NCI-H345 (cell line): ENCODE data around the gene NEK8.
"Not testable (repeated sequence)": the region's sequence is repeated elsewhere in the genome, so short reads cannot be mapped to it uniquely, and the experiment has no call there.

Experiments used
- DNase-seq: peaks from one replicate; lab custom pipeline; 2025; lab: John Stamatoyannopoulos, UW

Gene NEK8

GRCh38 chr17:28725660-28726225 lies 2.8 kb upstream of the NEK8 start:
- DNase-seq: peak; percentile 80

- peak; percentile 80 for DNase-seq
Measured at GRCh38 chr17:28726226-28726626, 2.4 kb upstream of the NEK8 start, which contains the start of gene TLCD1. TLCD1 (minus strand) TSS chr17:28726233; CDS start chr17:28726097, 136 bp downstream.

GRCh38 chr17:28726627-28727491 lies 1.7 kb upstream of the NEK8 start:
- peak; percentile 97 for DNase-seq

GRCh38 chr17:28729950-28730330 lies 1.4 kb downstream of the NEK8 start:
- DNase-seq: no peak

- DNase-seq: no peak
Measured at GRCh38 chr17:28733346-28733745, 4.8 kb downstream of the NEK8 start.

- no peak for DNase-seq
Measured at GRCh38 chr17:28734712-28735241, 6.2 kb downstream of the NEK8 start.

- no peak for DNase-seq
Measured at GRCh38 chr17:28735242-28735722, 6.7 kb downstream of the NEK8 start.

GRCh38 chr17:28735913-28736769 lies 7.6 kb downstream of the NEK8 start:
- not testable (repeated sequence) for DNase-seq

- DNase-seq: no peak
Measured at GRCh38 chr17:28737316-28737715, 8.7 kb downstream of the NEK8 start.

GRCh38 chr17:28737770-28738679 lies 9.4 kb downstream of the NEK8 start:
- DNase-seq: no peak

- no peak for DNase-seq
Measured at GRCh38 chr17:28738680-28739384, 10.2 kb downstream of the NEK8 start.

- no peak for DNase-seq
Measured at GRCh38 chr17:28740406-28741357, 12.1 kb downstream of the NEK8 start.

GRCh38 chr17:28741358-28742349 lies 13.1 kb downstream of the NEK8 start:
- no peak for DNase-seq

- DNase-seq: peak; percentile 93
Measured at GRCh38 chr17:28743243-28744103, 14.9 kb downstream of the NEK8 start, which contains the start of gene TRAF4. TRAF4 (plus strand) TSS chr17:28744011; CDS start chr17:28744113, 102 bp downstream.

GRCh38 chr17:28744104-28744971 lies 15.8 kb downstream of the NEK8 start:
- DNase-seq: peak; percentile 45
